Neural progenitor cell (in vitro differentiated cells): Measurements from ENCODE around the gene PLCG1.

Experiments
- CTCF ChIP-seq: fragments of 200-600 bp; sonication (generic); IDR thresholded peaks from 2 replicates; pipeline ENCODE4 v1.5.1; 2017; ENCODE audit warnings: antibody characterized with exemption, mild to moderate bottlenecking
- EZH2phosphoT487 ChIP-seq: fragments of 200-600 bp; sonication (generic); IDR thresholded peaks from 2 replicates; pipeline ENCODE4 v1.6.1; 2017; ENCODE audit warnings: antibody characterized with exemption

DNA sequence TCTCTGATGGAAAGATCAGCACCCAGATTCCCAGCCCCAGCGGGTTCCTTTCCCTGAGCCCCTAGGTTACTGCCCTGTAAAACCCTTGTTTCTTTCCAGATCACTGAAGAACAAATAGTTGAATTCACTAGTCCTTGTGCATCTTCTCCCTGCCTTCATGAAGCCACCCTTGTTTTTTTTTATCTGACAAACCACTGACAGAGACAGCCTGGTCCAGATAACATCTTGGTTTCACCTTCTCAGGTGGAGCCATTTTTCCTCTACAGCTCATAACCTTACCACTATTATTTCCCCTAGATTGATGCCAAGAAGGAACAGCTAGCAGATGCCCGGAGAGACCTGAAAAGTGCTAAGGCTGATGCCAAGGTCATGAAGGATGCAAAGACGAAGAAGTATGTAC lies 15.9 kb upstream of the PLCG1 start:
- TF ChIP-seq CTCF (no peak), EZH2phosphoT487 (no peak)
